Stimulated activated CD4-positive, alpha-beta T cell treated with anti-CD3 and anti-CD28 coated beads, Interleukin-12 subunit alpha, Interleukin-12 subunit beta, amount 100 ng/mL, for 24 hours (primary cell): ENCODE measurements around the gene OR51I2.

Source experiments
- DNase-seq, 2 experiments: peaks; one replicate each; pipeline ENCODE4 v3.0.0-alpha.2; 2020; ENCODE audit warnings: low read depth in 2 of 2

OR51I2 gene

GRCh38 chr11:5449023-5449422, at the start of gene OR51I2:
TSS of gene OR51I2 (plus strand) at chr11:5449323. CDS start at chr11:5453489, 4,166 bp downstream.
- no peak for DNase-seq

GRCh38 chr11:5405173-5405572, 44.0 kb upstream of the OR51I2 start:
- DNase-seq = no peak

- DNase-seq = no peak
Observed at GRCh38 chr11:5420993-5421392, 28.1 kb upstream of the OR51I2 start.

- DNase-seq = no peak
Observed at GRCh38 chr11:5421811-5422210, 27.3 kb upstream of the OR51I2 start, which contains the start of gene OR51Q1. TSS of gene OR51Q1 (plus strand) at chr11:5422111. CDS start at chr11:5422201, 90 bp downstream.

GRCh38 chr11:5423131-5423530, 26.0 kb upstream of the OR51I2 start:
- no peak for DNase-seq

GRCh38 chr11:5441414-5441813, 7.7 kb upstream of the OR51I2 start, which contains the start of gene OR51I1:
TSS of gene OR51I1 (minus strand) at chr11:5441514. CDS start at chr11:5441514, 0 bp downstream.
- no peak for DNase-seq

- no peak for DNase-seq
Observed at GRCh38 chr11:5443835-5444393, 5.2 kb upstream of the OR51I2 start.

GRCh38 chr11:5449432-5449831, 309 bp downstream of the OR51I2 start:
- no peak for DNase-seq

- no peak for DNase-seq
Observed at GRCh38 chr11:5460983-5461621, 12.0 kb downstream of the OR51I2 start.

- DNase-seq = no peak
Observed at GRCh38 chr11:5467527-5467926, 18.4 kb downstream of the OR51I2 start.

- DNase-seq = no peak
Observed at GRCh38 chr11:5473921-5474320, 24.8 kb downstream of the OR51I2 start.

GRCh38 chr11:5476186-5476819, 27.2 kb downstream of the OR51I2 start:
- DNase-seq = no peak

- DNase-seq = no peak
Observed at GRCh38 chr11:5486003-5486402, 36.9 kb downstream of the OR51I2 start.

- no peak for DNase-seq
Observed at GRCh38 chr11:5486421-5486820, 37.3 kb downstream of the OR51I2 start.

GRCh38 chr11:5488385-5488784, 39.3 kb downstream of the OR51I2 start, which contains the start of gene OR52D1:
TSS of gene OR52D1 (plus strand) at chr11:5488685. CDS start at chr11:5488707, 22 bp downstream.
- no peak for DNase-seq

- DNase-seq = no peak
Observed at GRCh38 chr11:5488798-5489399, 39.8 kb downstream of the OR51I2 start.

GRCh38 chr11:5489576-5490357, 40.6 kb downstream of the OR51I2 start:
- DNase-seq = no peak

GRCh38 chr11:5499671-5500070, 50.5 kb downstream of the OR51I2 start:
- DNase-seq = no peak

GRCh38 chr11:5500393-5500801, 51.3 kb downstream of the OR51I2 start:
- no peak for DNase-seq

- DNase-seq = no peak
Observed at GRCh38 chr11:5504403-5504921, 55.3 kb downstream of the OR51I2 start.

GRCh38 chr11:5505363-5506048, 56.4 kb downstream of the OR51I2 start:
- no peak for DNase-seq
